T-helper 22 cell (primary cell): ENCODE measurements around the gene NHEJ1.

Experiments
- DNase-seq: peaks from one replicate; pipeline ENCODE4 v3.0.0-alpha.2; 2020; ENCODE audit warnings: low read depth

Gene NHEJ1

DNA sequence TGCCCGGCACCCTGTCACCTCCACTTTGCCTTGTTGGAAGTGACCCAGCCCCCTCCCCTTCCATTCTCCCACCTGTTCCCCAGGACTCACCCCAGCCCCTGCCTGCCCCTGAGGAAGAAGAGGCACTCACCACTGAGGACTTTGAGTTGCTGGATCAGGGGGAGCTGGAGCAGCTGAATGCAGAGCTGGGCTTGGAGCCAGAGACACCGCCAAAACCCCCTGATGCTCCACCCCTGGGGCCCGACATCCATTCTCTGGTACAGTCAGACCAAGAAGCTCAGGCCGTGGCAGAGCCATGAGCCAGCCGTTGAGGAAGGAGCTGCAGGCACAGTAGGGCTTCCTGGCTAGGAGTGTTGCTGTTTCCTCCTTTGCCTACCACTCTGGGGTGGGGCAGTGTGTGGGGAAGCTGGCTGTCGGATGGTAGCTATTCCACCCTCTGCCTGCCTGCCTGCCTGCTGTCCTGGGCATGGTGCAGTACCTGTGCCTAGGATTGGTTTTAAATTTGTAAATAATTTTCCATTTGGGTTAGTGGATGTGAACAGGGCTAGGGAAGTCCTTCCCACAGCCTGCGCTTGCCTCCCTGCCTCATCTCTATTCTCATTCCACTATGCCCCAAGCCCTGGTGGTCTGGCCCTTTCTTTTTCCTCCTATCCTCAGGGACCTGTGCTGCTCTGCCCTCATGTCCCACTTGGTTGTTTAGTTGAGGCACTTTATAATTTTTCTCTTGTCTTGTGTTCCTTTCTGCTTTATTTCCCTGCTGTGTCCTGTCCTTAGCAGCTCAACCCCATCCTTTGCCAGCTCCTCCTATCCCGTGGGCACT is 21.9 kb upstream of the NHEJ1 start:
- DNase-seq = no peak

DNA sequence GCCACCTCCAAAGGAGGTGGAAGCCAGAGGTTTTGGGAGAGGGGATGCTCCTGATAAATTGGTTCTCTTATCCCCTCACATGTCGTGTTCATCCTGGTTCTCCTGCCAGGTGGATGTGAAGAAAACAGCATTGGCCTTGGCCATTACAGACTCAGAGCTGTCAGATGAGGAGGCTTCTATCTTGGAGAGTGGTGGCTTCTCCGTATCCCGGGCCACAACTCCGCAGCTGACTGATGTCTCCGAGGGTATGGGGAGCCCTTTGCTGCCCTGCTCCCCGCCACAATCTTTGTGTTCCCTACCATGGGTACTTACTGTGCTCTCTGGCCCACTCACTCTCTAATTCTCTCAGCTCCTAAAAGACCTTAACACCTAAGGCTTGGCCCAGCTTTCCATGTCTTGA is 20.9 kb upstream of the NHEJ1 start:
- no peak for DNase-seq

DNA sequence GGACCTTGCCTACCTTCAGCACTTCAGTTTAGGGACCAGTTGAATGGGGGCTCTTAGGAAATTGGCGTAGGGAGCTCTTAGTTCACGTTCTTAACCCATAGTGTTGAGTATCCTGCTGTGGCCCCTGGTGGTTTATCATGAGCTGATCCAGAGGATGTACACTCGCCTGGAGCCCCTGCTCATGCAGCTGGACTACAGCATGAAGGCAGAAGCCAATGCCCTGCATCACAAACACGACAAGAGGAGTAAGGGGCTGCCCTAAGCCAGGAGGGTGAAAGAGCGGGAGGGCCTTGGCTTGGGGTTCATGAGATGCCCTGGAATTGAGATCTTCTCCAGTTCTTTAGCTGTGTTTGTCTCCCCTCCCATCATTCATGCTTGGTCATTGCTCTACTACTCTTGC is 20.3 kb upstream of the NHEJ1 start:
- no peak for DNase-seq

DNA sequence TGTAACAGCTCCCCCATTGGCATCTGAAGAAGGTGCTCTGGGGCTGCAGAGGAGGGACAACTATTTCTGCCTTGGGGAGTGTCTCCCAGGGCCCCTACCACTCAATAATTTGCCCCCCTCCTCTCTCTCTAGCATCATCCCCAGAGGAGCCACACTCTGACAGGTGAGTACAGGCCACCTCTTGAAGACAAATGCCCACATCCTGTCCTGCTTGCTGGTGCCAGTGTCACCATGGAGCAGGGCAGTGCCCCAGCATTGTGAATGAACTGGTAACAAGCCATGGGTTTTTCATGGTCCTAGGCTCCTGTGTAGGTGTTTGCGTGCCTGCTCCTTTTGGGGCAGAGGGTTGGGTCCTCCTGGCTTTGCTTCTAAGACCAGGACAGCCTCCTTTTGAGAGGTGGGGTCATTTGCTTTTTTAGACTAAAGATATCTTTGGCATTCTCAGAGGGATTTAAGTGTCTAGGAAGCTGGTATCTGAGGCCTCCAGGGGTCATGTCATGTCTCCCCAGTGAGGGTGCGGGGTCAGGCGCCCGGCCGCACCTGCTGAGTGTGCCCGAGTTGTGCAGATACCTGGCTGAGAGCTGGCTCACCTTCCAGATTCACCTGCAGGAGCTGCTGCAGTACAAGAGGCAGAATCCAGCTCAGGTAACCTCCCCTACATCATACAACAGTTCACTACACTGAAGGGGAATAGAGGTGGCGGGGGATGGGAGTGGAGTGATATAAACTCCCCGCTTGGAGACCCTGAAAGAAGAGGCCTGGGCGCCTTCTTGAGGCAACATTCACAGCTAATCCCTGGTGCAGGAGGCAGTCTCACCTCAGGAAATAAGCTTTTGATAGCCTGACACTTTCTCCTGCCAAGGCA is 19.2 kb upstream of the NHEJ1 start:
- no peak for DNase-seq

DNA sequence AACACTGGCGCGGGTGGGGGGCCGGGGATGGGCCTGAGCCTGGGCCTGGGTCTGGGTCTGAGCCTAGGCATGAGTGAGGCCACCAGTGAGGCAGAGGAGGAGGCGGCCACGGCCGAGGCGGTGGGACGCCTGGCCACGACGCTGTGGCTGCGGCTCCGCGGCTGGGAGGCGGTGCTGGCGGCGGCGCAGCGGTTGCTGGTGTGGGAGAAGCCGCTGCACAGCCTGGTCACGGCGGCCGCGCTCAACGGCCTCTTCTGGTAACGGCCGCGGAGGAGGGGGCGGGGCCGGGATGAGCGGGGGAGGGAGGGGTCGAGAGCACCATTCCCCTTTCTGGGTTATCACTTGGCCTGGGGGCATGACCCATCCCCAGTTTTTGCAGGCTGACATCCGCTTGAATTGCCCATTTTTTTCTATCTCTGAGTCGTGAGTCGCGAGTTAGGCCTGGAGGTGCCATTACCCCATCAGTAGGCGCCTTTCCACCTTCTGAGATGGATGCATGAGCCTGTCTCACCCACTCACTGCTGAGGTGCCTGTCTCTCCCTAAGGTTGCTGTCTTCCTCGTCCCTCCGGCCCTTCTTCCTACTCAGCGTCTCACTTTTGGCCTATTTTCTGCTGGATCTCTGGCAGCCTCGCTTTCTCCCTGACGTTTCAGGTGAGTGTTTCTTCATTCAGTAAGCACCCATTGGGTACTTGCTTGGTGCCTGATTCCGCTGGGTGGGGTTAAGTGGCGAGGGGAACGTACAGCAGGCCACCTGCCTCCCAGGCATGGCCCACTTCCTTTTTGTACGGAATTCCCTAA is 18.0 kb upstream of the NHEJ1 start:
- DNase-seq = peak; percentile 35

DNA sequence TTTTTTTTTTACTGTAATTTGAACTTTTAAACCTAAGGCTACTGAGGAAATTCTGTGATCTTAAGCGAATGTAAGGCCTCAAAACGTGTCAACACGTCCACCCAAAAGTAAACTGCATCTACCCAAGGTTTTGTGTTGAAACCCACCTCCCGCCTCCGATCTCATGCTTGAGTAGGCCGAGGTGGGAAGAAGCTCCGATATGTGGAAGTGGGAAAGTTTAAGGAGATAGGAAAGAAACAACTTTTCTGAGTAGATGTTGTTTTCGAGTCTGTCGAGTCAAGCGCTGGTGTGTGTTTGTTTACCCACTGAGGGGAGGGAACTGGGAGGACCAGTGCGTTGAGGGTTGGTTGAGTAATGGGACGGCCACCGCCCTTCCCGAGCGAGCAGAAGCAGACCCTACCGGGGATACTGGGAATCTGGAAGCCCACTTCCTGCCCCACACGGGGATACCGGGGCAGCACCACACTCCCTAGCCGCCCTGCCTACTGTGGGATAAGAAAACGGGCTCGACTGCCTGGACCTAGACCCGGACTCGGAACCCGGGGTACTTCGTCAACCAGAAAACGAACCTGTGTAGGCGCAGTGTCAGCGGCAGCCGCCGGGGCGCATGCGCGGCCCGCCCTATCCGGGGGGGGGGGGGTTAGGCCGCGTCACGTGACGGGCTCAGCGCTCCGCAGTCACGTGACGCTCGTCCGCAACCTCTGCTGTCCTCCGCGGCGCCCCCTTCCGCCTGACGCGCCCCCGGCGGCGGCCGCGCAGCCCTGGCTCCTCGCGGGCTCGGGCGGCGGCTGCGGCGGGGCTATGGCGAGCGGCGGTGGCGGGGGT is 17.1 kb upstream of the NHEJ1 start, which contains the start of gene RETREG2:
TSS of gene RETREG2 (plus strand) at position 724 of the 825 bp plus-strand sequence. CDS start at position 802, 78 bp downstream.
- peak; percentile 76 for DNase-seq

DNA sequence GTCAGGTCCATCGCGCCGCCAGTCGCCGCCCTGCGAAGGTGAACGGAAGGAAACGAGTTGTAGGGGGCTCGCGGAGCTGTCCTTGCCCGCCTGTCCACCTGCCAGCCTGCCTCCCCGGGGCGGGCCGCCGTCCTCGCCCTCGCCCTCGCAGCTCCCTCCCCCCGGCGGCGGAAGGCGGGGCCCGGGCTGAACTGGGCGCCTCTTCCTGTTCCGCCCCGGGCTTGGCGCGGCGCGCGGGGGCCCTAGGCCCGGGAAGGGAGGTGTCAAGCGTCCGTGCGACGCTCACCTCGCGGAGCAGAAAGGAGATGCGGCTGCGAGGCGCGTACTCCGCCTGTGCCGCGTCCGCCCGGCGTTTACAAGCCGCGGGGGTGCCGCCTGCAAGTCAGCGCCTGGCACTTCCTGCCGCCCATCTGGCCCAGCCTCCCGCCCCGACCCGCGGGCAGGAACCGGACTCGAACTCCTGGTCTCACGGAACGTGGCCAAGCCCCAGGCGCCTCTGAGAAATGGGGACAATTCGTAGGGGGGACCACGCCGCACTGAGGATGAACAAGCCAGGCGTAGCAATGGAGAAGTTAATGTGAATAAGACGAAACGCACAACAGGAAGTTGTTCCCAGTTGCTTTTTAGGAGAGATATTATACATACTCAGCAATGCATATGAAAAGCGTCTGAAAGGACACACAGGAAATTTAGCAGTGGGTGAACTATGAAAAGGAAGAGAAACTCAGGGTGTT is 16.4 kb upstream of the NHEJ1 start, which contains the start of gene CNPPD1:
TSS of gene CNPPD1 (minus strand) at position 108 of the 734 bp plus-strand sequence. CDS start at position 11, 97 bp downstream.
- peak; percentile 79 for DNase-seq

DNA sequence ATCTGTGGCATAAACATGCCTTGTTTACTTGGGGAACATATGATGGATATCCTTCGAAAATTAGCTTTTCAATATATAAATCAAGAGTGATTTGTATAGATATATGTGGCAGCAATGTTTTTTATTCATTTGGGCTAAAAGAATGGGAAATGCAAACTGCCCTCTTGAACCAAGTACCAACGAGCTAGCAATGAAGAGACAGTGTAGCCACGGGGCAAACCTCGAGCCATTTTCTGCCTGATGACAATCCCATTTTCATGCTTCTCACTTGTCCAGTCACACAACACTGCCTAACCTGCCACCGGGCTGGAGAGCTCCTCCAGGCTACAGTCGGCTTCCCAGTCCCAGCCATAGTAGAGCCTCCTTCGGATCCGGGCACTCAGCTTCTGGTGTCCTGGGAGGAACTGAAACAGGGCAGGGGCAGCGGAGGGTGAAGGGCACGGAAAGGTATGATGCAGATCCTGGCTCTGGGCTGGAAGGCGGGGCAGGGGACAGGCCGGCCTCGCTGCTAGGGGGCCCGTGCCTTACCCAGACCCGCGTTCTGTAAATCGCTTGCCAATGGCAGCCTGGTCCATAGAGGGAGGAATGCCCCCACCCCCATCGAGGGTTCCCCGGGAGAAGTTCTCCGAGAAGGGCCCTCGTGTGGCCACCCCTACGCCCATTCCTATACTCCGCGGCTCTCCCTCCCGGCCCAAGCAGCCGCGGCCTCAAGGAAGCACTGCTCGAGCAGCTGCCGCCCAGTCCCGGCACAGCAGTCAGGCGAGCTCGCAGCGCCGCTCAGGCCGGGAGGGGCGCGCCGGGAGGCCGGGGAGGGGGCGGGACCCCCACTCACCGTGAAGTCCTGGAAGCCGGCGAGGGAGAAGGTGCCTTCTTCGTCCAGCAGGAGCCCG is 15.6 kb upstream of the NHEJ1 start:
- no peak for DNase-seq

DNA sequence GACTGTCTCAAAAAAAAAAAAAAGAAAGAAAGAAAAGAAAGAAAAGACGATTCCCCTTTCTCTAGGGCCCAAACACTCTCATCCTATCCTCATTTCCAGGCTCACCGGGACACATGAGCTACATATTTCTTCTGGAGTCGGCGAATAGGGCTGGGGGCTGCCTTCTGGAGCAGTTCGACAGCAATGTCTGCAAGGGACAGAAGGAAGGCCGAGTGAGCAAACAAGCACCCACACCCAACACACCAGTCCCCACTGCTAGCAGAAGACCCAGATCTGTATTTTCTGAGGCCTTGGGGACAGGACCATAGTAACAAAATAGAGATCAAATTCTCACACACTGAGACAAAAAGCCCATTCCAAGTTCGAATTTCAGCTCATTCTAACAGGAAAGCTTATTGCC is 14.9 kb upstream of the NHEJ1 start:
- DNase-seq = no peak

DNA sequence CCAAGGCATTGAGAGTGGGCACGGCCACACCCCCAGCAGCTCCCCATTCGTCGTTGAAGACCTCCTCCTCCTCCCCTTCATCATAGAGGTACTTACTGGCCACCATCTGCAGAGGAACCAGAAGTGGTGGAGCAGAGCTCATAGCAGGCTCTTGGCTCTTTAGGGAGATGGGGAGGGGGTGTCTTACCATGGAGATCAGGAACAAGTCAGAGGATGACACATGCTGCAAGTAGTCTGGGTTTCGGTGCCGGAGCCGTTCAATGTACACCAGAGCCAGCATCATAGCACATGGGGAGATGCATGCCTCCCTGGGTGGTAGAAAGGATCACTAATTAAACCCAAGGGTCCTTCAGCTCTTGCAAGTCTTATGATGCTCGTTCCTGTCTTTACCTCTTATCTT is 14.2 kb upstream of the NHEJ1 start:
- DNase-seq = no peak

DNA sequence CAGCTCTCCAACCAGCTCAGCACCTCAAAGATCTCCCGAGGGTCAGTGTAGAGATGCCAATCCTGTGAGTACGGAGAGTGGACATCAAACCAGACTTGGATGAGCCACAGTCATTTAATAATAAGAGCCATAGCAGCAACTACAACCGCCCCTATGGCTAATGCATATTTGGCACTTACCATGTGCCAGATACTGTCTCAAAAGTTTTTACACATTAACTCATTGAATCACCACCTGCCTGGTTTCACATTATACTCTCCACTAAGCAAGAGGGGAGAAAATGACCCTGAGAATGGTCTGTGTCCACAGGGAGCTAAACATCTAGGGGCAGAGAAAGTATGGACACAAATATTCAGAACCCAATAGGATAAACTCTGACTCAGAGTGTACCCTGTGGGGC is 13.5 kb upstream of the NHEJ1 start:
- no peak for DNase-seq

DNA sequence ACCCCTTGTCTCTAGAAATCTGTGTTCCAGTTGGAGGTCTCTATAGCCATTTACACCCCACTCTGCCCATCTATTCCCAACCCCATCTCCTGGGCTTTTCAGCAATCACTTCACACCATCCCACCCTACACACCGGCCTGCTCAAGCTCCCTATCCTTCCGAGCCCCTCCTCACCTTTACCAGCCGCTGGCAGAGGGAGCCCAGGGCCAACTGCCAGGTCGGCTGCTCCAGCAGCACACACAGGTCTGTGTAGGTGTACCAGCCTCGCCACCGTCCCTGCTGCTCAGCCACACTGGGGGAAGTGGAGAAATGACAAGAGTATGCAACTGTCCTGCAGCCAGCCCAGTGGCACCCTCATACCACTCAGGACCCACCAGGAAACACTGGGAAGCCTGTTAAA is 12.6 kb upstream of the NHEJ1 start:
- DNase-seq = no peak

DNA sequence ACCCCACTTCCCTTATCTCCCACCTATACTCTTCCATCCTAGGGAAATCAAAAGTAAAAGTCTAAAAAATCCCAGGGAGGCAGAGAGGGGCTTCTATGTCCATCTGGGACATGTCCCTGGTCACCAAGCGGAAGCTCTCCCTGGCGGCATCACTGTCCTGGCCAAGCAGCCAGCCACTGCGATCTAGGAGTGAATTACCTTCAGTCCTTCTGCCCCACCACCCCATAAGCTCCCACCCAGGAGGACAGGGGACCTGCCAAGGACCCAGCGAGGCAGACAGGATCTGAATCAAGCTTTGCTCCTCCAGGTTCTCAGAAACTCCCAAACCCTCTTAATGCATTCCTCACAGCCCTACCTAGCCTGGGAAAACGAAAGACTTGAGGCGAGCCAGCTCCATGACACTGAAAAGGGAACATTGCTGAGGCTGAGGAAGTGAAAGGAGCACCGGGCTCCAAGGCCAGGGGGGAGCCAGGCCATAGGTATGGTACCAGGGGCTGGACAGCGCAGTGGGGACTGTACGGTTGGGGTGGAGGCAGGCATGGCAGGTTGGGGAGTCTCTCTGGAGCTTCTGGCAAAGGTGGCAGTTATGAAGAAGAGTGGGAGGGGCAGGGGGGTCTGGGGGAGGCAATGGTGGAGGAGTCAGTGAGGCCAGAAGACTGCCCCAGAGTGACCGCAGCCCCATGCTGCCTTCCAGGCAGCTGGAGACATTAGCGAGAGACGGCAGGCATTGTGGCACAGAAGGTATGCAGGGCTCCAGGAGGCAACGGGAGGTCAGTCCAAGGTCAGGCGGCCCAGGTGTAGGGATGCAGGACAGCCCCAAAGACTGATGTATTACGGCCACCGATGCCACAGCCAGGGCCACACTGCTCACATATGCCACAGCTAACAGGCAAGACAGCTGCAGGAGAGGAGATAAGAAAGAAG is 11.9 kb upstream of the NHEJ1 start:
- no peak for DNase-seq

DNA sequence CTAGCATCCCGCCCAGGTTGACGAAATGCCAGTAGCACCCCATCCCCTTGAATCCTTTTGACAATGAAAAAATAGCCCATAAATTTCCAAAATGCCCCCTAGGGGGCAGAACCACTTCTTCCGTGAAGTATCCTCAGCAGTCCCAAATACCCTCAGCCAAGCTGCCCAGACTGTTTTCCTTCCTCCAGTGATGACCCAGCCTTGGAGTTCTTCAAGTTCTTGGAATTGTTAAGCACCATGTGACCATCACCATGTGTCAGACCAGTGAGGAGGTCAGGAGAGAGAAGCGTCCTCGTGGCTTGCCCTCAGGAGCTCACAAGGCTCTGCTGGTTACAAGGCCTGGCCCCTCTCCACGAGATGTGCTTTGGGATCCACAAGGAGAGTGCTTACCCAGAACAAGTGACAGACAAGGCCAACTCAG is 10.6 kb upstream of the NHEJ1 start:
- DNase-seq = no peak

DNA sequence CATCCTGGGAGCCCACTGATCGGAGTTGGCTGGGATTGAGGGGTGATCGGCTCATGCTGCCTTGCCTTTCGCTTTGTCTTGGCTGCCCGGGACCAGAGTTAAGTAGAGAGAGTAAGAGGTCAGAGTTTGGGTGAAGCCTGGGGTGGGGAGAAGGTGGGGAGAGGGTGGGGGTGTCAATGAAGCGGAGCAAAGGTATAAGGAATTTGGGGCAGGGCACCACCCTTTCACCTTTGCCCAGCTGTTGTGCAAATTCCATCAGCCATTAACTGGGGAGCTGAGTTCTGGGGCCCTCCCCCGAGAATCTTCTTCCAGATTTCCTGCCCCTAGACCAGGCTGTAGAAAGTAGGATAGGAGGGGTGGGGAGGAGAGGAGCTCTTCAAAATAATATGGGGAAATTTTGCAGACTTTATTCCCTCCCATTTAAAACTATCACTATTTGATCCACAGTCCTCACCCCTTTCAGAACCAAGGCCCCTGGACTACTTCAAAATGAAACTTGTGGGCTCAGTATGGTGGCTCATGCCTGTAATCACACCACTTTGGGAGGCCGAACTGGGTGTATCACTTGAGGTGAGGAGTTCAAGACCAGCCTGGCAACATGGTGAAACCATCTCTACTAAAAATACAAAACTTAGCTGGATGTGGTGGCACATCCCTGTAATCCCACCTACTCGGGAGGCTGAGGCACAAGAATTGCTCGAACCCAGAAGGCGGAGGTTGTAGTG is 9.5 kb upstream of the NHEJ1 start, which contains the start of gene SLC23A3:
TSS of gene SLC23A3 (minus strand) at position 100 of the 725 bp plus-strand sequence. CDS start at position 55, 45 bp downstream.
- DNase-seq = no peak

DNA sequence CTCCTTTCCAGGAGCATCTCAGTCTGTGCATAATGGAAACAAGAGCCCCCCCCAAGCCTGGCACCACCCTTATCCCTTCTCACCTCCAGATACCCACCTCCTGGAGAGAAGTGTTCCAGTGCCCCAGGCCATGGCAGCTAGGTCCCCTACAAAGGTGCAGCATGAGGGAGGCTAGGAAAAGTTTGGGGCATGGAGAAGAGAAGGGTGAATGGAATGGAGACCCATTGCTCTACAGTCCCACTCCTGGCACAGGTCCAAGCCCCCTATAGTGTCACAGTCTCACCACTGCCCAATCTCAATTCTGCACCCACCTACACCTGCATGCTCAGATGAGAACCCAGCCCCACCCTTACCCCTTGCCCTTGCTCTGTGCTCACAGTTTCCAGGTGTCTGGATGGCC is 8.3 kb upstream of the NHEJ1 start:
- DNase-seq = no peak

DNA sequence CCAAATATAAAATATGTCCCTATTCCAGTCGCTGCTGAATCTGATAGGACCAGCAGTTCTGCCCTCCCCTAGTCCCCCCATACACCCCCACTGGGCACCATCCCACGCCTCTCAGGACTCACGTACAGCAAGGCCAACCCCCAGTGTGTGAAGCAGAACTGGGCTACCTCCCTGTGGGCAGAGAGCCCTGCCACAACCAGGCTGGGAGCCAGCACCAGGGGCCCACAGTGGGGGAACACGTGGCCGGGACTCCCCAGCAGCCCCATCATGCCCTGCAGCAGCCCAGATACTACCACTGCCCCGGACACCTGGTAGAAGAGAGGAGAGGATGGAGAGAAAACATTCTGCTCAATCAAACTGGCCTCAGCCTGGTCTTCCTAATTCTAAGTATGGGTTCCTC is 7.9 kb upstream of the NHEJ1 start:
- DNase-seq = no peak

DNA sequence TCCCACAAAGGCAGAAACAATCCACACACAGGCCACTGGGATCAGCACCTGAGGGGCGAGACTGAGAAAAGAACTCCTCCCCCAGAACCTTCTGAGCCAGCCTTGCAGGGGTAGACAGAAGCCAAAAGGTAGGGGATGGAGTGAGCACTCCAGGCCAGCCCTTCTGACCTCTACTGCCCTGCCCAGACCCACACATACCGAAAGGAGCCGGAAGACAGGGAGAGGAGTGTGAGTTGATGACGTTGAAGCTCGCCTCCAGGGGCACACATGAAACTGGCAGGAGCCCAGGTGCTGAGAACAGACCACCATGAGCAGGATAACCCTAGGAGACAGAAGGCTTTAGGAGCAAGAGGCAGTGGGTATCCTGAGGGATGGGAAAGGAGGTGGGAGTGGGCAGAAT is 7.4 kb upstream of the NHEJ1 start:
- no peak for DNase-seq
